Activated CD4-positive, alpha-beta memory T cell treated with anti-CD3 and anti-CD28 coated beads, Interleukin-2, amount 10 ng/mL, durations not matched to agents 7 days and 5 days (primary cell): ENCODE data around the gene SEPTIN12. TPM values are rescaled to one million over a fixed set of nuclear protein-coding genes. Genes with fewer than 3 reads are reported as not detected.
"Not testable (repeated sequence)": the region's sequence is repeated elsewhere in the genome, so short reads cannot be mapped to it uniquely, and the experiment has no call there.

Experiments used
- CTCF ChIA-PET: fragments of 350-600 bp; sonication (Branson Sonifier 250); formaldehyde crosslinking; loops from one replicate; lab custom pipeline; 2021; ENCODE audit warnings: antibody characterized with exemption, inconsistent platforms; lab: Charles Lee
- POLR2A ChIA-PET: fragments of 350-600 bp; sonication (Branson Sonifier 250); formaldehyde crosslinking; loops from one replicate; lab custom pipeline; 2021; ENCODE audit warnings: antibody characterized with exemption; lab: Charles Lee
- DNase-seq: peaks from one replicate; pipeline ENCODE4 v3.0.0-alpha.2; 2020
- H3K27ac Mint-ChIP-seq: one replicate; pipeline ENCODE4 v1.8.0; 2021; ENCODE audit warnings: mild to moderate bottlenecking, mixed read lengths
- H3K27me3 Mint-ChIP-seq: one replicate; pipeline ENCODE4 v1.8.0; 2021; ENCODE audit warnings: mixed read lengths
- H3K36me3 Mint-ChIP-seq: one replicate; pipeline ENCODE4 v1.8.0; 2021; ENCODE audit warnings: low read depth, mixed read lengths
- H3K4me1 Mint-ChIP-seq: one replicate; pipeline ENCODE4 v1.8.0; 2021; ENCODE audit warnings: mixed read lengths
- H3K4me3 Mint-ChIP-seq: one replicate; pipeline ENCODE4 v1.8.0; 2021; ENCODE audit warnings: mild to moderate bottlenecking, mixed read lengths
- H3K9me3 Mint-ChIP-seq: one replicate; pipeline ENCODE4 v1.8.0; 2021; ENCODE audit warnings: mixed read lengths
- total RNA-seq, 2 experiments: library from RNA; stranded (reverse); gene quantifications; one replicate each; pipeline ENCODE4 v1.2.3, GENCODE V29; 2021

The SEPTIN12 gene
- total RNA-seq, 2 experiments from 2014 or later: not detected

DNA sequence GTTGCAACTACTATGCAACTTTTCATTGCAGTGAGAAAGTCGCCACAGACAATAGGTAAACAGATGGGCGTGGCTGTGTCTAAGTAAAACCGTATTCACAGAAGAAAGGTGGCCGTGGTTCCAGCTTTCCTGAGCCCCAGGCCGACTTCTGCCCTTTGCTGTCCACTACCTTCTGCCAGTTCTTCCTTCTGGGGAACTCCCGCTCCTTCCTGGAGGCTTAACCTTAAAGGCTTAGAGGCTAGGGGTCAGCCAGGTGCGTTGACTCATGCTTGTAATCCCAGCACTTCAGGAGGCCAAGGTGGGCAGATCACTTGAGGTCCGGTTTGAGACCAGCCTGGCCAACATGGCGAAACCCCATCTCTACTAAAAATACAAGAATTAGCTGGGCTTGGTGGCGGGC is 2.1 kb upstream of the SEPTIN12 start:
- no peaks in the 10 kb centered on the region for H3K9me3 Mint-ChIP-seq
- H3K4me1 Mint-ChIP-seq: peaks cover 7% of the 10 kb centered on the region
- no peaks in the 10 kb centered on the region for H3K36me3 Mint-ChIP-seq
- H3K27me3 Mint-ChIP-seq: no peaks in the 10 kb centered on the region
- no peak overlapping the region for H3K4me3 Mint-ChIP-seq
- no peak for DNase-seq
- H3K27ac Mint-ChIP-seq: no peak overlapping the region
- ChIA-PET POLR2A (no interaction called here), CTCF (no interaction called here)

DNA sequence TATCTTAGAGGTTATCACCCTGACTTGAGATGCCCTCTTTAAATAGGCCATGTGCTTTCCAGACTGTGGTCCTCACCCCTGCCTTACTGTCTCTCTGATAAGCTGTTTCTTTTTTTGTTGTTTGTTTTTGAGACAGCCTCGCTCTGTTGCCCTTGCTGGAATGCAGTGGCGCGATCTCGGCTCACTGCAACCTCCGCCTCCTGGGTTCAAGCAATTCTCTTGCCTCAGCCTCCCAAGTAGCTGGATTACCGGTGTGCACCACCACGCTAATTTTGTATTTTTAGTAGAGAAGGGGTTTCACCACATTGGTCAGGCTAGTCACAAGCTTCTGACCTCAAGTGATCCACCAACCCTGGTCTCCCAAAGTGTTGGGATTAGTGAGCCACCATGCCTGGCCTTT is 765 bp upstream of the SEPTIN12 start:
- H3K4me3 Mint-ChIP-seq: no peak overlapping the region
- H3K27me3 Mint-ChIP-seq: no peaks in the 10 kb centered on the region
- peaks cover 7% of the 10 kb centered on the region for H3K4me1 Mint-ChIP-seq
- H3K9me3 Mint-ChIP-seq: no peaks in the 10 kb centered on the region
- ChIA-PET POLR2A (interaction anchor here (0.7 kb wide), 1 partner anchor 20 kb away, joined by 3 read pairs; no protein-coding TSS in a partner anchor), CTCF (no interaction called here)
- no peak for DNase-seq
- H3K27ac Mint-ChIP-seq: no peak overlapping the region
- H3K36me3 Mint-ChIP-seq: no peaks in the 10 kb centered on the region

DNA sequence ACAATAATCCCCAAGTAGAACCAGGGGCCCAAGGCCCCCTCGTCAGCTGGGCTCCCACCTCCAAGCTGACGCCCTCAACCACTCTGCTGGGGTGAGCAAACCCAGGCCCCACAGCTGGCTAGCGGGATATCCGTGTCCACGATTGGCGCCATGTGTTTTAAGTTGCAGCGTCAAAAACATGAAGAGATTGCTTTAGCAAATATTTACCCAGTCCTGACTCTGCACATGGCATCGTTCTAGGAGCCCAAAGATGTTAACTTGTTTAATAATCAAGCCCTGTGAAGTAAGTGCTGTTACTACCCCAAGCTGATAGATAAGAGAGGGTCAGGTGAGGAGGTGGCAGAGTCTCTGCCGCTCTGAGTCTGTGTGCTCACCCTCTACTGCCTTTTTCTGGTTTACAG is 344 bp upstream of the SEPTIN12 start:
- no peaks in the 10 kb centered on the region for H3K9me3 Mint-ChIP-seq
- no peak for DNase-seq
- no peaks in the 10 kb centered on the region for H3K36me3 Mint-ChIP-seq
- H3K4me1 Mint-ChIP-seq: peaks cover 7% of the 10 kb centered on the region
- H3K4me3 Mint-ChIP-seq: no peak overlapping the region
- POLR2A ChIA-PET: interaction anchor here (0.7 kb wide), 1 partner anchor 20 kb away, joined by 3 read pairs; no protein-coding TSS in a partner anchor
- CTCF ChIA-PET: no interaction called here
- no peak overlapping the region for H3K27ac Mint-ChIP-seq
- H3K27me3 Mint-ChIP-seq: no peaks in the 10 kb centered on the region

DNA sequence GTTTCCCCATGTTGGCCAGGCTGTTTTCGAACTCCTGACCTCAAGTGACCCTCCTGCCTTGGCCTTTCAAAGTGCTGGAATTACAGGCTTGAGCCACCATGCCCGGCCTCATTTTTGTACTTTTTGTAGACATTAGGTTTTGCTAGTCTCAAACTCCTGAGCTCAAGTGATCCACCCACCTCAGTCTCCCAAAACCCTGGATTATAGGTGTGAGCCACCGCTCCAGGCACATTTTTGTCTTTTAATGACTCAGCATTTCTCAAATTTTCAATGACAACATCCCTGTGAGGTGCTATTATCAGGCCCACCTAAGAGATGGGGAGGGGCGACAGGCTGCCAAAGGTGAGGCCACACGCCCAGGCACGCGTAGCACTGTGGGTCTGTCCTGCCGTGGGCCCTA is 1.1 kb downstream of the SEPTIN12 start:
- Mint-ChIP-seq H3K36me3 (no peaks in the 10 kb centered on the region), H3K4me3 (no peak overlapping the region), H3K27ac (no peak overlapping the region), H3K27me3 (no peaks in the 10 kb centered on the region), H3K4me1 (peaks cover 7% of the 10 kb centered on the region), H3K9me3 (no peaks in the 10 kb centered on the region)
- POLR2A ChIA-PET: no interaction called here
- no peak for DNase-seq
- CTCF ChIA-PET: no interaction called here

DNA sequence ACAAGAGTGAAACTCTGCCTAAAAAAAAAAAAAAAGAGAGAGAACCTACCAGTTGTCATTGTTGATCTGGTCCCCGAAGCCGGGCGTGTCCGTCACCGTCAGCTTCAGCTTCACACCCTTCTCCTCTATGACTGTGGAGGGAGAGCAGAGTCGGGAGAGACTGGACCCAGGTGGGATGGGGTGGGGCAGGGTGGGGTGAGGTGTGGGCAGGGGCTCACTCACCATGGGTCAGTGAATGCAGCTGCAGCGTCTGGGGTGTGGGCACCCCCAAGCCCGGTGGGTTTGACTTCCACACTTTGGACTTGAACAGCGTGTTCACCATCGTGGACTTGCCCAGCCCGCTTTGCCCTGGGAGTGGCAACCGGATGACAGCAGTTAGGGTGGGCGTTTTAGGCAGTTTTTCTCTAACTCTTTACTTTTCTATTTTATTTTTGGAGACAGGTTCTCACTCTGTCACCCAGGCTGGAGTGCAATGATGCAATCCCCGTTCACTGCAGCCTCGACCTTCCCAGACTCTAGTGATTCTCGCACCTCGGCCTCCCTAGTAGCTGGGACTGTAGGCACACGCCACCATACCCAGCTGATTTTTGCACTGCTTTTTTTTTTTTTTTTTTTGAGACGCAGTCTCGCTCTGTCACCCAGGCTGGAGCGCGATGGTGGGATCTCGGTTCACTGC is 2.2 kb downstream of the SEPTIN12 start:
- ChIA-PET POLR2A (no interaction called here), CTCF (no interaction called here)

DNA sequence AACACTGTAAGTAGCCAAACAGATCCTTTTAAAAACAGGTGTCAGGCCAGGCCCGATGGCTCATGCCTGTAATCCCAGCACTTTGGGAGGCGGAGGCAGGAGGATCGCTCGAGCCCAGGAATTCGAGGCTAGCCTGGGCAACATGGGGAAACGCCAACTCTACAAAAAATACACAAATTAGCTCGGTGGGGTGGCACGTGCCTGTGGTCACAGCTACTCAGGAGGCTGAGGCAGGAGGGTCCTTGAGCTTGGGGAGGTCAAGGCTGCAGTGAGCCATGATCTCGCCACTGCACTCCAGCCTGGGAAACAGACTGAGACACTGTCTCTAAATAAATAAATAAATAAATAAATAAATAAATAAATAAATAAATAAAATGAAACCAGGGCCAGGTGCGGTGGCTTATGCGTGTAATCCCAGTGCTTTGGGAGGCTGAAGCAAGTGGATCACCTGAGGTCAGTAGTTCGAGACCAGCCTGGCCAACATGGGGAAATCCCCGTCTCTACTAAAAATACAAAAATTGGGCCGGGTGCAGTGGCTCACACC is 3.6 kb downstream of the SEPTIN12 start:
- H3K27me3 Mint-ChIP-seq, H3K4me1 Mint-ChIP-seq, H3K36me3 Mint-ChIP-seq, H3K27ac Mint-ChIP-seq, H3K9me3 Mint-ChIP-seq, CTCF ChIA-PET, POLR2A ChIA-PET, DNase-seq, H3K4me3 Mint-ChIP-seq: not testable (repeated sequence)

More for the DNA sequence above, 2.2 kb downstream of the SEPTIN12 start:
- Mint-ChIP-seq H3K4me3 (no peak overlapping the region), H3K4me1 (peaks cover 3% of the 10 kb centered on the region), H3K27me3 (no peaks in the 10 kb centered on the region), H3K36me3 (no peaks in the 10 kb centered on the region), H3K27ac (no peak overlapping the region), H3K9me3 (no peaks in the 10 kb centered on the region)
- no peak for DNase-seq

DNA sequence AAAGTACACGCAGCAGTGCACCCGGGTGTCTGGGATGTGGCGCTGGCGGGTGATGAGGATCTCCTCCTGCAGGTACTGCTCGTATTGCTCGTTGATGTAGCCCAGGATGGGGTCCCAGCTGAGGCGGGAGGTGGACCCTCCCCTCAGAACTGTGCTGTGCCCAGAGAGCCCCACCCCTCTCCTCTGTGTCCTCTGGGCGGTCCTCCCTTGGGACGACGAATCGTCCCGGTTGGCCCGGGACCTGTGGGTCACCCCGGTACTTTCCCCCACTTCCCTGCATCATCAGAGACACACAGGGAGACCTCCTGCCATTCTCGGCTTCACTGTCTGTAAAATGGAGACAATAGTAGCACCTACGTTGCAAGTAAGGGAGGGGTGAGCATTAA is 4.2 kb downstream of the SEPTIN12 start:
- Mint-ChIP-seq H3K27me3 (no peaks in the 10 kb centered on the region), H3K9me3 (no peaks in the 10 kb centered on the region), H3K4me3 (no peak overlapping the region), H3K36me3 (no peaks in the 10 kb centered on the region), H3K27ac (no peak overlapping the region), H3K4me1 (no peaks in the 10 kb centered on the region)
- ChIA-PET CTCF (no interaction called here), POLR2A (no interaction called here)
- no peak for DNase-seq

DNA sequence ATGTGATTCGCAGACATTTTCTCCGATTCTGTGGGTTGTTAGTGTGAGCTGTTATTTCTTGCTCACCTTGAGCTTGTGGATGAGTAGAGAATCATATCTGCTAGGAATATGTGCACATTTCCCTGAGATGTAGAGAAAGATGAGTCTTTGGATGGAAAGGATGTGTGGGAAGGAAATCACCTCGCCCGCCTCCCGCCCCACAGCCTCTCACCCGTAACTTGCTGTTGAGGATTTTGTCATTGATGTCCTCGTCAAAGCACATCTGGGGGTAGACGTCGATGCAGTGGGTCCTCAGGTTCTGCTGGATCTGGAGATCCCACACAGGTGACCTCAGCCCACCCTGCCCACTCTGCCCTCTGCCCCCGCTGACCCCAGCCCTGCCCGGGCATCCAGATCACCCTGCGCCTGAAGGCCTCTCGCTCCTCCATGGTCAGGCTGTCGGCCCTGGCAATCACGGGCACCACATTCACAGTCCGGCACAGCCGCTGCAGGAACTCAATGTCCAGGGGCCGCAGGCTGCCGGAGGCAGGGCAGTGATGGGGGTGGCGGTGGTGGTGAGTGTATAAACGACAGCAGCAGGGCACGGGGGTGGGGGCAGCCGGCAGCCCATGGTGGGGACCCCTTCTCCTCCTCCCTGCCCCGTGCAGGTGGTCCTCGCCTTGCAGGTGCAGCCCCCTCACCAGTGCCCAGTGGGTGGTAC is 4.7 kb downstream of the SEPTIN12 start:
- ChIA-PET POLR2A (no interaction called here), CTCF (no interaction called here)
- H3K27me3 Mint-ChIP-seq: no peaks in the 10 kb centered on the region
- no peak overlapping the region for H3K27ac Mint-ChIP-seq
- no peaks in the 10 kb centered on the region for H3K36me3 Mint-ChIP-seq
- no peak overlapping the region for H3K4me3 Mint-ChIP-seq
- DNase-seq: no peak
- H3K9me3 Mint-ChIP-seq: no peaks in the 10 kb centered on the region
- H3K4me1 Mint-ChIP-seq: no peaks in the 10 kb centered on the region

DNA sequence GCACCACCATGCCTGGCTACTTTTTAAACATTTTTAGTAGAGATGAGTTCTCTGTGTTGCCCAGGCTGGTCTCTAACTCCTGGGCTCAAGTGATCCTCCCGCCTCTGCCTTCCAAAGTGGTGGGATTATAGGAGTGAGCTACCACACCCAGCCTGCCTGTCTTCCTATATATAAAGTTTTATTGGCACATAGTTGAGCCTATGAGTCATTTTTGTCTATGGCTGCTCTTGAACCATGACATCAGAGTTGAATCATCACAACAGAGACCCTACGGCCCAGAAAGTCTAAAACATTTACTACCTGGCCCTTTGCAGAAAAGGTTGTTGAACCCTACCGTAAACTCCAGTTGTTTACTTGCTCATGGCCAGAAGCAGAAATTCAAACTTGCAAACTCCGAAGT is 7.9 kb downstream of the SEPTIN12 start:
- POLR2A ChIA-PET: no interaction called here
- no peak overlapping the region for H3K4me3 Mint-ChIP-seq
- no peaks in the 10 kb centered on the region for H3K9me3 Mint-ChIP-seq
- CTCF ChIA-PET: no interaction called here
- no peak for DNase-seq
- H3K27ac Mint-ChIP-seq: no peak overlapping the region
- H3K27me3 Mint-ChIP-seq: no peaks in the 10 kb centered on the region
- H3K36me3 Mint-ChIP-seq: no peaks in the 10 kb centered on the region
- no peaks in the 10 kb centered on the region for H3K4me1 Mint-ChIP-seq

DNA sequence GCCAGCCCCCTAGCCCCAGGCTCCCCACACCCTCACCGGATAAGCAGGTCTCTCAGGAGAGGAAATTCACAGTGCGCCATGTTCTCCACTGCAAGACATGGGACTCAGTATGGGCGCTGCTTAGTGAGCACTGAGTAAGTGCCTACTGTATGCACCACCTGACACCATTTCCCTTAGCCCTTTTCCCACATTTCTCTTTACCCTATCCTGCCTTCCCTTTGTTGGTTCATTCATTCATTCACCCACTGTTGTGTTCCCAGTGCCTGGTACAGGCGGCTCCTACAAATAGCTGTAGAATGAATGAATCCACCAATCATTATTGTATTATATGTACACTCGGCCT is 10.1 kb downstream of the SEPTIN12 start:
- H3K27ac Mint-ChIP-seq: no peak overlapping the region
- ChIA-PET POLR2A (no interaction called here), CTCF (no interaction called here)

DNA sequence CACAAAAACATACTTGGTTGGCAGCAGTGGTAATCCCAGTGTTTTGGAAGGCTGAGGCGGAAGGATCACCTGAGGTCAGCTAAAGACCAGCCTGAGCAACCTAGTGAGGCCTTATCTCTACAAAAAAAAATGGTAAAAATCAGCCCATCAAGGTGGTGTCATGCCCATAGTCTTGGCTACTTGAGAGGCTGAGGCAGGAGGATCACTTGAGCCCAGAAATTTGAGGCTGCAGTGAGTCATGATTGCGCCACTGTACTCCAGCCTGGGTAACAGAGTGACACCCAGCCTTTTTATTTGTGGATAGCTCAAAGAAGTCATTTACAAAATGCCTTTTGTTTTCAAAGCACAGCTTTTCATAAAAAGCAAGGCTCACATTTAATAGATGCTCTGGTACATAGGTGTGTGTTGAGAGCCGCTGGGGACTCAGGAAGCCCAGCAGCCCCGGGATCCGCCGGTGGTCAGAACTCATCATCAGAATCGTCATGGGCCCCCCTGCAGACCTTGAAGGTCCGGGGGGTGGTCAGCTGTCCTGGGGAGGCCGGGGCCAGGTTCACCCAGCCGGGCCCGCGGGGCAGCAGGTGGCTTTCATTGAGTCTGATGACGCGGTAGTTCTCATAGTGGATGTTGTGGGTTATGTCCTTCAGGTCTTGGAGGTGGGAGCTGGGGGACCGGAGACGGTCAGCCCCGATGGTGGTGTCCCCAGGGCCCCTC is 10.7 kb downstream of the SEPTIN12 start:
- H3K9me3 Mint-ChIP-seq: no peaks in the 10 kb centered on the region
- no peaks in the 10 kb centered on the region for H3K27me3 Mint-ChIP-seq
- H3K27ac Mint-ChIP-seq: no peak overlapping the region
- ChIA-PET CTCF (interaction anchor here (0.5 kb wide), 1 partner anchor 300 kb away, joined by 4 read pairs; no protein-coding TSS in a partner anchor), POLR2A (interaction anchor here (1.0 kb wide), 1 partner anchor 9 kb away, joined by 4 read pairs; no protein-coding TSS in a partner anchor)
- no peaks in the 10 kb centered on the region for H3K36me3 Mint-ChIP-seq
- no peak overlapping the region for H3K4me3 Mint-ChIP-seq
- no peaks in the 10 kb centered on the region for H3K4me1 Mint-ChIP-seq
- DNase-seq: no peak

More for the DNA sequence above, 10.1 kb downstream of the SEPTIN12 start:
- no peaks in the 10 kb centered on the region for H3K9me3 Mint-ChIP-seq
- H3K4me1 Mint-ChIP-seq: no peaks in the 10 kb centered on the region
- no peaks in the 10 kb centered on the region for H3K36me3 Mint-ChIP-seq
- DNase-seq: no peak
- no peak overlapping the region for H3K4me3 Mint-ChIP-seq
- no peaks in the 10 kb centered on the region for H3K27me3 Mint-ChIP-seq

DNA sequence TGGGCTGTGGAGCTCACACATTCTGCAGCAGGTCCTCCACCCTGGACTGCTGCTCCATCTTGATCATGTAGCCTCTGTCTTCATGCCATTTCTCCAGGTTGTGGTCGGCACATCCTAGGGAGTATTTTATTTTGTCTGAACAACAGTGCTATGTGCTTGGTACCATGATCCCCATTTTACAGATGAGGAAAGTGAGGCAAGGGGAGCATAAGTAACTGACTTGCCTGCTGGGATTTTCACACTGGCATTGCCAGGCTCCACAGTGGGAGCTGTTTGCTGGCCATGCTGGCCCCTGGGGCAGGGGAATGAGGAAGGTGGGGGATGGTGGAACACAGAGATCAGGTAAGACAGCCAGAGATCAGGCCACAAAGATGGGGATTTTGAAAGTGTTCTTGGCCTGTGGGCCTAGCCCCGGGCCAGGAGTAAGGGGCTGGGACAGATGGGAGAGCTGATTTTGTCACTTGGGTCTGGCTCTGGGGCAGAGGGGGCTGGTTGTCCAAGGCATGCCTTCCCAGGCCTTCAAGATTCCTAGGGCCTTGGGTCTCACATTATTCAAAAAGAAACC is 11.9 kb downstream of the SEPTIN12 start:
- Mint-ChIP-seq H3K27me3 (no peaks in the 10 kb centered on the region), H3K27ac (no peak overlapping the region), H3K9me3 (no peaks in the 10 kb centered on the region), H3K4me1 (no peaks in the 10 kb centered on the region), H3K4me3 (no peak overlapping the region), H3K36me3 (no peaks in the 10 kb centered on the region)
- DNase-seq: no peak
- POLR2A ChIA-PET: no interaction called here
- CTCF ChIA-PET: no interaction called here

DNA sequence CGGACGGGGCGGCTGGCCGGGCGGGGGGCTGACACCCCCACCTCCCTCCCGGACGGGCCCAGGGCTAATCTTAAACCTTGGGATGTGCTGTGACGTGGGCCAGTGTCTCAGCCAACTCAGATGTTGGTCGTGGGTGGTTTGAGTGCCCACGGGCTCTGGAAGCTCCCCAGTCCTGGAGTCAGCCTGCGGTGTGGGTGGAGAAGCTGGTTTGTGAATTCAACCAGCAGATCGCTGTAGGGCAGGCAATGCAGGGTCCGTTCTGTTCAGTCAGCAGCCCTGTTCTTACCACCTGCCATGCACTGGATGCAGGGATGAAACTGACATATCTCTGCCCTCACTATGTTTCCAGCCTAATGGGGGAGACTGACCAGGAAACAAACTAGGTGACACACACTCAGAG is 13.1 kb downstream of the SEPTIN12 start:
- Mint-ChIP-seq H3K4me3 (no peak overlapping the region), H3K4me1 (no peaks in the 10 kb centered on the region), H3K36me3 (no peaks in the 10 kb centered on the region), H3K27ac (no peak overlapping the region), H3K27me3 (no peaks in the 10 kb centered on the region), H3K9me3 (no peaks in the 10 kb centered on the region)
- ChIA-PET CTCF (no interaction called here), POLR2A (no interaction called here)
- DNase-seq: no peak
